ENCODE measurements around the gene LHPP. TPM values are rescaled to one million over a fixed set of nuclear protein-coding genes. Genes with fewer than 3 reads are reported as not detected.
A peak's percentile ranks its signal among the peaks of the same experiment; 100 is the strongest.

The LHPP gene, protein sequence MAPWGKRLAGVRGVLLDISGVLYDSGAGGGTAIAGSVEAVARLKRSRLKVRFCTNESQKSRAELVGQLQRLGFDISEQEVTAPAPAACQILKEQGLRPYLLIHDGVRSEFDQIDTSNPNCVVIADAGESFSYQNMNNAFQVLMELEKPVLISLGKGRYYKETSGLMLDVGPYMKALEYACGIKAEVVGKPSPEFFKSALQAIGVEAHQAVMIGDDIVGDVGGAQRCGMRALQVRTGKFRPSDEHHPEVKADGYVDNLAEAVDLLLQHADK
- 10 to 100 TPM; 17.6 to 20.7 TPM for total RNA-seq

DNA sequence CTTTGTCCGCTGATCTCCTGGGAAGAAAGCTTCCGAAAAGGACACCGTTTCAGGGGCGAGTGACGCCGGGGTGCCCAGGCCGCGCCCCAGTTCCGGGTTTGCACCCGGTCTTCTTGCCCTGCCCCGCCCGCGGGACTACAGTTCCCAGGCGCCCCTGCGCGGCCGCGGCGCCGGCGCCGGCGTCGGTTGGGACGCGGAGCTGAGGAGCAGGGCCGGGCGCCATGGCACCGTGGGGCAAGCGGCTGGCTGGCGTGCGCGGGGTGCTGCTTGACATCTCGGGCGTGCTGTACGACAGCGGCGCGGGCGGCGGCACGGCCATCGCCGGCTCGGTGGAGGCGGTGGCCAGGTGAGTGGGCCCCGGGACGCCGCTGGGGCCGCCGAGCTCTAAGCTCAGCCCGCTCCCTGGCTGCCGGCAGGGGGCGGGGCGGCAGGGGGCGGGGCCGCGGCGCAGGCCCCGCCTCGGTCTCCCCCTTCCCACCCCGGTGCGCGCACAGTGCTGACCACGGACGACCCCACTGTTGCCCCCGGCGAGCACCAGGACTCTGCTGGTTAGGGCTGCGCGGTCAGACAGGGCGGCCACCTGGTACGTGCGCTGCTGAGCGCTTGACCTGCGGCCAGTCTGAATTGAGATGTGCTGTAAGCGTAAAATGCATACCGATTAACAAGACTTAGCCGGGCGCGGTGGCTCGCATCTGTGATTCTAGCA lies at the start of gene LHPP:
LHPP (plus strand) TSS at position 182 of the 706 bp plus-strand sequence; CDS start at position 222, 40 bp downstream.
- Mint-ChIP-seq H3K36me3 (ENCODE audit: low read depth) (peaks cover 3% of the 10 kb centered on the region), H3K27me3 (peaks cover 8% of the 10 kb centered on the region), H3K27ac (peak within 1 kb of the TSS; percentile 82), H3K9me3 (no peaks in the 10 kb centered on the region), H3K4me3 (peak within 1 kb of the TSS; percentile 88), H3K4me1 (peaks cover 36% of the 10 kb centered on the region)
- ChIA-PET CTCF (interaction anchor here (1.0 to 2.4 kb wide), 9 partner anchors 15 to 467 kb away, joined by 3 to 12 read pairs (median 3); partner anchors contain the start of gene OAT), POLR2A (interaction anchor here (1.0 to 2.4 kb wide), 6 partner anchors 10 to 455 kb away, joined by 3 to 24 read pairs (median 6); partner anchors contain the start of gene OAT)
- DNase-seq: peak; percentile 90

DNA sequence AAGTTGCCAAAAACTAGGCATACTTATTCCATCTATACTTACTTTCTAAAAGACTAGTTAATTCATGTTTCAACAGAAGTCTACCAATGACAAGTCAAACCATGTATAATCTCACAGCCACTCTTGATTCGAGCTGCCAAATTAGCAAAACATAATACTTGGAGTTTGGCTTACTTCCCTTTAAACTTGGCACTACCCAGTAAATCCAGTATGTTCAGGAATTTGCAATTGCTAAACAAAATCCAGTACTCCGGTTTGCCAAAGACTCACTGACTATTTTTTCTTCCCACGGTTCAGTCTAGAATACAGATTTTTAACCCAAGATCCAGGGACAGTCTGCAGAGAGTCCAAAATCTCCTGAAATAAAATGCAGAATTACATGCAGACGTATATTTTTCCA lies 47.5 kb upstream of the LHPP start:
- H3K36me3 Mint-ChIP-seq (ENCODE audit: low read depth): peaks cover 3% of the 10 kb centered on the region
- no peaks in the 10 kb centered on the region for H3K9me3 Mint-ChIP-seq
- H3K4me3 Mint-ChIP-seq: no peak overlapping the region
- ChIA-PET POLR2A (interaction anchor here (1.5 kb wide), 1 partner anchor 10 kb away, joined by 4 read pairs; no protein-coding TSS in a partner anchor), CTCF (interaction anchor here (1.0 to 3.1 kb wide), 3 partner anchors 10 to 419 kb away, joined by 3 to 17 read pairs (median 16); no protein-coding TSS in a partner anchor)
- H3K27me3 Mint-ChIP-seq: no peaks in the 10 kb centered on the region
- peaks cover 9% of the 10 kb centered on the region for H3K4me1 Mint-ChIP-seq
- no peak overlapping the region for H3K27ac Mint-ChIP-seq
- DNase-seq: no peak

DNA sequence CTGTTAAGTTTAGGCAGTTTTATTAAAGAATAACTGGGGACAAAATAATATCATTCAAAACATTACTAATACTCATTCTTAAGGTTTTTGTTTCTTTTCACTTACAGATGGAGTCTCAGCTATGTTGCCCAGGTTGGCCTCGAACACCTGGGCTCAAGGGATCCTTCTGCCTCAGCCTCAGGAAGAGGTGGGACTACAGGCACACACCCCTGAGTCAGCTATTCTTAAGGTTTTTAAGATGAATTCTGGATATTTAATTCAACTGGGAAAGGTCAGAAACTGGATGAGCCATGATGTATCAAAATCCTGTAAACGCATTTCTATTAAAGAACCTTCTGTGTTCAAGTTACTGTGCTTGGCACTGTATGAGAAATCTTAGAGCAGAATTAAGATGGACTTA lies 46.4 kb upstream of the LHPP start:
- CTCF ChIA-PET: interaction anchor here (0.9 to 3.1 kb wide), 4 partner anchors 11 to 26 kb away, joined by 3 to 16 read pairs (median 6); no protein-coding TSS in a partner anchor

DNA sequence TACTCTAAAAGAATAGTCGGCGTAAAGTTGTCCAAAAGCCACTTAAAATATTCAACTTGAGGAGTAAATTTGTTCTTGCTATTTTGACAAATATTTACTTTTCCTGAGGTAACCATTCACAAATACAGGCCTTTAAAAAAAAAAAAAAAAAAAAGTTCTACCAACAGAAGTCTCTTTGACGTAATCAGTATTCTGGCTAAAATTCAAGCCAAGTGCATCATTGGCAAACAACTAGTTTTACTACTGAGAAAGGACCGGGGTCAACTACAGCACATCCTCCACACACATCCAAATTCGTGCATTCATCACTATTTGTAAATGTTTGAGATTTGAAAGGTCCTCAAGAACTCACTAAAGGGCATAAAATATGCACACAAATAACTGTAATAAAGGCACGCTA lies 44.9 kb upstream of the LHPP start:
- no peaks in the 10 kb centered on the region for H3K9me3 Mint-ChIP-seq

More for the DNA sequence above, 46.4 kb upstream of the LHPP start:
- no peak for DNase-seq
- H3K36me3 Mint-ChIP-seq (ENCODE audit: low read depth): peaks cover 3% of the 10 kb centered on the region
- H3K9me3 Mint-ChIP-seq: no peaks in the 10 kb centered on the region
- H3K4me3 Mint-ChIP-seq: no peak overlapping the region
- POLR2A ChIA-PET: interaction anchor here (1.5 kb wide), 1 partner anchor 12 kb away, joined by 4 read pairs; no protein-coding TSS in a partner anchor
- H3K27me3 Mint-ChIP-seq: no peaks in the 10 kb centered on the region
- H3K4me1 Mint-ChIP-seq: peaks cover 12% of the 10 kb centered on the region
- no peak overlapping the region for H3K27ac Mint-ChIP-seq

DNA sequence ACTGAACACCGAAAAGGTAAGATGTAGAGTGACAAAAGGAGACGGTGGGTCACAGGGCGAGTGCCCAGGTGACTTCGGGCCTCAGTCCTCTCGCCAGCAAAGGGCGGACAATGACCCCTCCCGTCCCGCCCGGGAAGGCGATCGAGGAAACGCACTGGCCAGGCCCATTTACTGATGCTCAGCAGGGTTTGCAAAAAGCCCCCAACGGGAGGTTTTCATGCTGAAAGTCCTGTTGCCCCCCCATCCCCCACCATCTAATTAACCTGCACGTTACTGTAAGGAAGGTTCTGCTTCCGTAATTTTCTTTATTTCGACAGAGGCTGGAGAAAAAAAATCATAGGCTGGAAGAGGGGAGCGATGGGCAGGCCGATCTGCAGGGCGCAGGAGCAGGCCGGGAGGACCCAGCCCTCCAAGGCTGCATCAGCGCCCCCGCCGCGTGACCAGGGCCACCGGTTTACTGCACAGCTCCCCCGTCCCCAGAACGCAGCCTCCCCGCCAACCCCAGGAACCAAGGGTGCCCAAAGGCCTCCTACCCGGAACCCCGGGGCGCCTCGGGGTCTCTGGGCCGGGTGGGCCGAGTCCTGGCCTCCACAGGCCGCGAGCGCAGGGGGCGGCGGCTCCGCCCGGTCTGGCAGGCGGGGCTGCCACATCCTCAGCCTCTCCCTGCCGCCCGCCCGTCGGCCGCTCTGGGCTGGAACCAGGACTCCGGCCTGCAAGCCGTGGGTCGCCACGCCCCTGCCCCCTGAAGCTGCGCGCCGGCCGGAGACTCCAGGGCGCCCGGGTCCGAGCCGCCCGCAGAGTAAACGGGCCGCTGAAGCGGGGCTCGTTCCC lies 43.5 kb upstream of the LHPP start:
- DNase-seq: peak; percentile 60
- Mint-ChIP-seq H3K27ac (no peak overlapping the region), H3K4me1 (peaks cover 12% of the 10 kb centered on the region), H3K4me3 (peak overlapping the region; percentile 77), H3K36me3 (ENCODE audit: low read depth) (no peaks in the 10 kb centered on the region), H3K9me3 (no peaks in the 10 kb centered on the region), H3K27me3 (peaks cover 6% of the 10 kb centered on the region)
- ChIA-PET CTCF (interaction anchor here (0.6 to 3.1 kb wide), 5 partner anchors 11 to 394 kb away, joined by 3 to 17 read pairs (median 7); partner anchors contain the start of gene LHPP), POLR2A (interaction anchor here (0.7 to 3.9 kb wide), 4 partner anchors 43 to 1264 kb away, joined by 3 to 24 read pairs (median 3); partner anchors contain the start of genes BUB3 and LHPP)

More for the DNA sequence above, 44.9 kb upstream of the LHPP start:
- peaks cover 12% of the 10 kb centered on the region for H3K4me1 Mint-ChIP-seq
- H3K27me3 Mint-ChIP-seq: no peaks in the 10 kb centered on the region
- ChIA-PET POLR2A (interaction anchor here (3.9 kb wide), 1 partner anchor 44 kb away, joined by 24 read pairs; the partner anchor contains the start of gene LHPP), CTCF (interaction anchor here (3.0 to 3.1 kb wide), 2 partner anchors 13 to 27 kb away, joined by 10 to 17 read pairs; no protein-coding TSS in a partner anchor)
- no peak for DNase-seq
- no peak overlapping the region for H3K27ac Mint-ChIP-seq
- no peak overlapping the region for H3K4me3 Mint-ChIP-seq
- H3K36me3 Mint-ChIP-seq (ENCODE audit: low read depth): peaks cover 3% of the 10 kb centered on the region

DNA sequence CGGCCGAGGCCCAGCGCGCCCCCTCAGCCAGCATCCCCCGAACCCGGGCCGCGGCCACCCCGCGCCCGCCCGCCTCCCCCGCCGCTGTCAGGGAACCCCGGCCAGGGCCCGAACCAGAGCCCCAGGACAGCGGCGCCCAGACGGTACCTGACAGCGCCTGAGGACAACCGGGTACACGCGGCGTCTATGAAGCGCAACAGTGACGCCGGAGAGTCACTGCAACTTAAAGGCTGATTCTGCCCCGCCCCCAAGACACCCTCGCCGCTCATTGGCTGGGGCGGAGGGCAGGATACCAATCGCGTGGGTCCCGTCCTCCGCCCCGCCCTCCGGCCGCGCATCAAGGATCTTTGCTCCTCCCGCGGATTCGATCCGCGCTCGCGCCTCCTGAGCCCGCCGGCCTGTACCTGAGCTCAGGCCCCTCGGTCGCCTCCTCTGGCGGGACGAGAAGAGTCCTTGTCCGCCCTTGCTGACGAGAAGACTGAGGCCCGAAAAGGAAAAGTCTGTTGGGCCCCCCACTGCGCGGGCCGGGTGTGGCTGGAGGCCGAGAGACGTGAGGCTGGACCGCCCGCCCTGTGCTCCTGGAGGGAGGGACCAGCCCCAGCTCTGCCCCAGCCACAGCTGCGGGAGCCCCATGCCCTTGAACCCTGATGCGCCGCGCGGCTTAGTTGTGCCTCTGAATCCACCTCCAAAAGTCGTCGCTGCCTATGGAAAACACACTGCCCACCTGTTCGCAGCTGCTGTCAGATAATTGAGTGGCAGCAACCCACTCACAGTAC lies 42.7 kb upstream of the LHPP start, which contains the start of gene OAT:
OAT (minus strand) TSS at position 198 of the 776 bp plus-strand sequence. CDS start 6,752 bp downstream, outside the sequence.
- Mint-ChIP-seq H3K27me3 (peaks cover 8% of the 10 kb centered on the region), H3K4me3 (peak within 1 kb of the TSS; percentile 77), H3K9me3 (no peaks in the 10 kb centered on the region), H3K4me1 (peaks cover 12% of the 10 kb centered on the region), H3K27ac (peak within 1 kb of the TSS; percentile 49), H3K36me3 (ENCODE audit: low read depth) (no peaks in the 10 kb centered on the region)
- peak; percentile 97 for DNase-seq
- CTCF ChIA-PET: interaction anchor here (0.6 to 3.1 kb wide), 5 partner anchors 12 to 395 kb away, joined by 3 to 17 read pairs (median 7); partner anchors contain the start of gene LHPP
- POLR2A ChIA-PET: interaction anchor here (0.8 to 3.9 kb wide), 4 partner anchors 9 to 1265 kb away, joined by 3 to 24 read pairs (median 4); partner anchors contain the start of genes BUB3 and LHPP

DNA sequence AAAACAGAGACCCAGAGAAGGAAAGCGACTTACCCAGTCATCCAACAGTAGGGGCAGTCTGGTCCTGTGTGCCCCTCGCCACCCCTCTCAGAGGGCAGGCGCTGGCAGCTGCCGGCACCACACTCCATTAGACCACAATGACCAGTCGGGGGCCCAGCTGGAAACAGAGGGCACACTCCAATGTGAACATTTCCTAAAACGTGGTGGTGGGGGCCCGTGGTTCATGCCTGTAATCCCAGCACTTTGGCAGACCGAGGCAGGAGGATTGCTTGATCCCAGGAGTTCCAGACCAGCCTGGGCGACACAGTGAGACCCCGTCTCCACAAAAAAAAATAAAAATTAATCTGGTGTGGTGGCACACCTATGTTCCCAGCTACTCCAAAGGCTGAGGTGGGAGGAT lies 42.0 kb upstream of the LHPP start:
- CTCF ChIA-PET: interaction anchor here (0.9 to 3.1 kb wide), 4 partner anchors 16 to 425 kb away, joined by 3 to 17 read pairs (median 8); no protein-coding TSS in a partner anchor
- no peak for DNase-seq
- Mint-ChIP-seq H3K9me3 (no peaks in the 10 kb centered on the region), H3K4me3 (peak overlapping the region; percentile 77), H3K36me3 (ENCODE audit: low read depth) (no peaks in the 10 kb centered on the region), H3K27ac (no peak overlapping the region), H3K27me3 (peaks cover 12% of the 10 kb centered on the region), H3K4me1 (peaks cover 12% of the 10 kb centered on the region)
- POLR2A ChIA-PET: interaction anchor here (3.9 kb wide), 1 partner anchor 41 kb away, joined by 24 read pairs; the partner anchor contains the start of gene LHPP

DNA sequence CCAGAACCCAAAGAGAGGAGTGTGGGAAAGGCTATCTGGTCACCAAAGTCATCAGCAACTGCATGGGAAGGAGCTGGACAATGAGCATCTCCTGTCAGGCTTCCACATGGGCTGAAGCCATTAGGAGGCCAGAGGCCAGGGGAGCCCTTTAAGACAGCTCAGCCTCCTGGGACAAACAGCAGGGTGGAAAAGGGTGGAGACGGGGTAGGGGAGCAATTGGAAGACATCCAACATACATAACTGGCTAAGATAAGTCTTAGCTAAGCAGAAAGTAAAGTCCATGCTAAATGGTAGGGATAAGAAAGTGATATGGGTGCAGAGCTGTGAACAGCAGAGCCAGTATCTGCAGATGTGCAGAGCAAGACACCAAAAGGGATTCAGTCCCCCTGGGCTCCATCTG lies 41.4 kb upstream of the LHPP start:
- peaks cover 12% of the 10 kb centered on the region for H3K27me3 Mint-ChIP-seq
- DNase-seq: no peak
- H3K4me1 Mint-ChIP-seq: peaks cover 12% of the 10 kb centered on the region
- no peaks in the 10 kb centered on the region for H3K36me3 Mint-ChIP-seq (ENCODE audit: low read depth)
- CTCF ChIA-PET: interaction anchor here (0.9 to 1.2 kb wide), 2 partner anchors 17 to 426 kb away, joined by 3 to 6 read pairs; no protein-coding TSS in a partner anchor
- H3K9me3 Mint-ChIP-seq: no peaks in the 10 kb centered on the region
- POLR2A ChIA-PET: interaction anchor here (3.9 kb wide), 1 partner anchor 41 kb away, joined by 24 read pairs; the partner anchor contains the start of gene LHPP
- no peak overlapping the region for H3K4me3 Mint-ChIP-seq
- no peak overlapping the region for H3K27ac Mint-ChIP-seq

DNA sequence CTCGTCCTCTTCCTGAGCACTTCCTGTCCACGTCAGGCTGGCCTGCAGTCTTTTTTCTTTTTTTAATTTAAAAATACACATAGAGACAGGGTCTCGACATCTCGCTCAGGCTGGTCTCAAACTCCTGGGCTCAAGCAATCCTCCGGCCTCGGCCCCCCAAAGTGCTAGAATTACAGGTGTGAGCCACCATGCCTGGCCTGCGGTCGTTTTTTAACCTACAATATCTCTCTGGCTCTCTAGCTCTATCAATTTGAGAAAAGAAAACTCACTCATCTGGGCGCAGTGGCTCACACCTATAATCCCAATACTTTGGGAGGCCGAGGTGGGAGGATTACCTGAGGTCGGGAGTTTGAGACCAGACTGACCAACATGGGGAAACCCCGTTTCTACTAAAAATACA lies 38.9 kb upstream of the LHPP start:
- no peak overlapping the region for H3K27ac Mint-ChIP-seq
- H3K36me3 Mint-ChIP-seq (ENCODE audit: low read depth): no peaks in the 10 kb centered on the region
- no peaks in the 10 kb centered on the region for H3K9me3 Mint-ChIP-seq
- ChIA-PET POLR2A (no interaction called here), CTCF (no interaction called here)
- no peak overlapping the region for H3K4me3 Mint-ChIP-seq
- H3K27me3 Mint-ChIP-seq: peaks cover 15% of the 10 kb centered on the region
- DNase-seq: no peak
- H3K4me1 Mint-ChIP-seq: peaks cover 6% of the 10 kb centered on the region

DNA sequence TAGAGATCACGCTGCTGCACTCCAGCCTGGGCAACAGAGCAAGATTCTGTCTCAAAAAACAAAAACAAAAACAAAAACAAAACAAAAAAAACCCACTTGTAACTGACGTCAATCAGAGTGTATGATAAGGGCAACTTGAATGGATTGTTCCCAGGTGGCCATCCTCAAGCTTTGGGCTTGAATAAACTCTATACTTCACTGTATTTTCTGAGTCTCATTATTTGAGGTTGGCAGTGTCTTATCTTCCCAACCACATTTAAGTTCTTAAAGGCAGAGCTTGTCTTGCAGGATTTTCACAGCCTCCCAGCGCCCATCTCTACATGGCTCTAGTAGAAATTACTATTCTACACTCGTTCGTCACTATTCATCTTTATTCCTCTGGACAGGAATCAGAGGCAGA lies 37.8 kb upstream of the LHPP start:
- POLR2A ChIA-PET: no interaction called here
- Mint-ChIP-seq H3K27ac (no peak overlapping the region), H3K4me3 (no peak overlapping the region), H3K9me3 (no peaks in the 10 kb centered on the region), H3K36me3 (ENCODE audit: low read depth) (no peaks in the 10 kb centered on the region), H3K27me3 (peaks cover 19% of the 10 kb centered on the region), H3K4me1 (peaks cover 4% of the 10 kb centered on the region)
- CTCF ChIA-PET: interaction anchor here (0.5 kb wide), 1 partner anchor 24 kb away, joined by 3 read pairs; no protein-coding TSS in a partner anchor
- no peak for DNase-seq

DNA sequence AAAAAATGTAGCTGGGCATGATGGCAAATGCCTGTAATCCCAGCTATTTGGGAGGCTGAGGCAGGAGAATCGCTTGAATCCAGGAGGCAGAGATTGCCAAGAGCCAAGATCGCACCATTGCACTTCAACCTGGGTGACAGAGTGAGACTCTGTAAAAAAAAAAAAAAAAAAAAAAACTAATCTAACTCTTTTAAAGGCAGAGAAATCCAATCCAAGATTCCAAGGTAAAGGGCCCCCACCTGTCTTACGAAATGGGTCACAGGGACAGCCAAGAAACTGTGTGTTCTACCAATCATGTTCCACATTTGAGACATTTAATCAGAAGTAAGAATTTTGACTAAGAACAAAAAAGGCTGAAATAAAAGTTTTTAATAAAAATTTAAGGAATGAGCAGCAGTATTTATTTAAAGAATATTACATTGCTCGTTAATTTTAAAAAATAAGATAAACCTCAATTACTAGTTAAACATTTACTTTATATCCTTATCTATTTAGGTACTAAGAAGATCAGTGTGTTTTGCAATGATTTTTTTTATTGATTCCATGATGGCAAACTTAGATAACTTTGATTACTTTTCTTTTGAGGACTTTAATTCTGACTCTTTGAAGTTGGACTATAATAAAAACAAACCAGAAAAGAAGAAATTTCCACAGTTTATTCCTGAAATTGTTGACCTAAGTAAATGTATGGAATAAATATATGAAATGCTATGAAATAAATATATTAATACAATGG lies 36.2 kb upstream of the LHPP start:
- DNase-seq: no peak
- no peak overlapping the region for H3K27ac Mint-ChIP-seq
- no peaks in the 10 kb centered on the region for H3K36me3 Mint-ChIP-seq (ENCODE audit: low read depth)
- no peaks in the 10 kb centered on the region for H3K4me1 Mint-ChIP-seq
- H3K4me3 Mint-ChIP-seq: no peak overlapping the region
- H3K9me3 Mint-ChIP-seq: no peaks in the 10 kb centered on the region
- ChIA-PET POLR2A (no interaction called here), CTCF (interaction anchor here (0.7 kb wide), 1 partner anchor 82 kb away, joined by 3 read pairs; no protein-coding TSS in a partner anchor)
- peaks cover 19% of the 10 kb centered on the region for H3K27me3 Mint-ChIP-seq
